Midbrain (tissue), 1 donor: ENCODE data around the gene USP6NL.
"Not testable (repeated sequence)": the region's sequence is repeated elsewhere in the genome, so short reads cannot be mapped to it uniquely, and the experiment has no call there.

Experiments
- DNase-seq: peaks from one replicate; lab custom pipeline; 2025; lab: John Stamatoyannopoulos, UW

USP6NL gene

DNA sequence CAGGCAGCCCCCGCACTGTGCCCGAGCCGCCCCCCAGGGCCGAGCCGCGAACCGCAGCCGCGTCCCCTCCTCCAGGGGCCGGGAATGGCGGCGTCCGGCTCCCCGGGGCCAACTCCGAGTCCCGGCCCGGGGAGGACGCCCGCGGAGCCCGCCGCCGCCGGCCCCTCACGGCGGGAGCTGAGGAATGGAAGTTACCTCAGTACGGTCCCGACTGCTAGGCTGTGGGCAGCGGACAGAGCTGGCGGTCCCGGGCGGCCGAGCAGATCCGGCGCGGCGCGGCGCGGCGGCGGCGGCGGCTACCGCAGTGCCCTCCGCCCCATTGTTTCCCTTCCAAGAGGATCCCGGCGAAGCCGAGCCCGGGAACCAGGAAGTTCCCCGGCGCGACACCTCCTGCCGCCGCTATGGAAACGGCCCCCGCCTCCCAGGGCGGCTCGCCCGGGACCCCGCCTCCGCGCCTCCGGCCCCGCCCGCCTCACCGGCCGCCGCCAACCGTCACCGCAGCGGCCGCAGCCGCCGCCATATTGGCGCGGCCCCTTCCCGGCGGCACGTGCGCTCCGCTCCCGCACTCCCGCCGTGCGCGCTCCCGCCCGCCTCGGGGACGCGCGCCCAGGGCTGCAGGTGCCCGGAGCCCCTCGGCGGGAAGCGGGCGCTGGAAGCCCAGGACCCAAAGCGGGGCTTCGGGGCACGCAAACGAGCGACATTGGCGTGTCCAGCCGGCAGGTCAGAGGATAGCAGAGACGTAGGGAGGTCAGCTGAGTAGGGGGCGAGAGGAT is at the start of gene USP6NL:
Gene USP6NL, minus strand, starts transcription at position 403 of the 773 bp plus-strand sequence. CDS start 14,016 bp downstream, outside the sequence.
- DNase-seq, result peak; percentile 88

DNA sequence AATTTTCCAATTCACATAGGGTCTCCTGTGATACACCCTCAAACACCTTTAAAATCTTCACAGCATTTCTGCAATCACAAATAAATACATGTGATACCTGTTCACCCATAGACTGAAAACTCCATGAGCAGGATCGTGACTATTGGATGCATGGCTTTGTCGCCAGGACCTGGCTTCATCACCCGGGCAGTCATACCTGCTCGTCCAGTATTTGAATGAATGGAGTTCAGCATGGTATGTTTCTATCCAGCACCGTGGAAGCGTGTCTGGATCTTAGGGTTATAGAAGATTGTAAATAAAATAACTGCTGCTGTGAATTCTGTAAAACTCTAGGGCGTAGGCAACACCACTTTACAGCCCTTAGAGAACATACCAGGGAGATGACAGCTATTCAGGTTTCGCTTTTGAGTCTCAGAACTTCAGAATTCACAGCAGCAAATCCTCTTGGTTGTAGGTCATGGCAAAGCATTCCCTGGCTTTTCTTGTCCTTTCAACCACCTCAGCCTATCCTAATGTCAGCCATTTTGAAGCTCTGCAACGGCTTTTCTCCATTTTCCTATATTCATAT is 47.4 kb upstream of the USP6NL start:
- no peak for DNase-seq

DNA sequence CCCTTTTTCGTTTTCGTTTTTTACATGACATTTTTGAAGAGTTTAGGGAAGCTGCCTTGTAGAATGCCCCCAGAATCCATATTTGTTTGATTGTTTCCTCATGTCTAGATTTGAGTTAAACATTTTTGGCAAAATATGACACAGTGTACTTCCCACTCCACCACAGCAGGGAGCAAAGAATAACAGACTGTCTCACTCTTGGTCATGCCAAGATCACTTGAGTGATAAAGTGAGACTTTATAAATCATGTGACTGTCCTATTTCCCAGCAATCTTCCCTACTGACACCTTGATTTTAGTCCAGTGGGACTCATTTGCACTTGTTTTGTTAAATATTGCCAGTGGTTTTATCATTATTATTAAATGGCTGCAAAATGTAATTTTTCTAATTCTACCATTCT is 44.4 kb upstream of the USP6NL start:
- no peak for DNase-seq

DNA sequence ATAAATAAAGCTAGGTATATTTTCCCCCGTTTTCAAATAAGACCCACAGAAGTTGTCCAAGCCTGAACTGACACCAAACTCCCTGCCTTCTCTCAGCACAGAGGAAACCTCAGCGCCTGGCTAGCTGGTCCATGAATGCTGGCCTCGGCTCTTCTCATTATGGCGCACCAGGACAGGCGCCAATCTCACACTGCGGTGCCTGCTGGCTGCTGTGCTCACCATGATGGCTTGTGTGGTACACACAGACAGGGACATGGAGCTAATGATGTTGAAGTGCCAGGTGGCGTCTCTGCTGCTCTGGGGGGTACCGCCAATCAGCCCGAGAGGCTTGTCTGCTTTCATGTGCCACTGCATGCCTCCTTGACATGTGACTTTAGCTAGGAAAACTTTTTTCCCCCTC is 43.2 kb upstream of the USP6NL start:
- DNase-seq, result no peak

DNA sequence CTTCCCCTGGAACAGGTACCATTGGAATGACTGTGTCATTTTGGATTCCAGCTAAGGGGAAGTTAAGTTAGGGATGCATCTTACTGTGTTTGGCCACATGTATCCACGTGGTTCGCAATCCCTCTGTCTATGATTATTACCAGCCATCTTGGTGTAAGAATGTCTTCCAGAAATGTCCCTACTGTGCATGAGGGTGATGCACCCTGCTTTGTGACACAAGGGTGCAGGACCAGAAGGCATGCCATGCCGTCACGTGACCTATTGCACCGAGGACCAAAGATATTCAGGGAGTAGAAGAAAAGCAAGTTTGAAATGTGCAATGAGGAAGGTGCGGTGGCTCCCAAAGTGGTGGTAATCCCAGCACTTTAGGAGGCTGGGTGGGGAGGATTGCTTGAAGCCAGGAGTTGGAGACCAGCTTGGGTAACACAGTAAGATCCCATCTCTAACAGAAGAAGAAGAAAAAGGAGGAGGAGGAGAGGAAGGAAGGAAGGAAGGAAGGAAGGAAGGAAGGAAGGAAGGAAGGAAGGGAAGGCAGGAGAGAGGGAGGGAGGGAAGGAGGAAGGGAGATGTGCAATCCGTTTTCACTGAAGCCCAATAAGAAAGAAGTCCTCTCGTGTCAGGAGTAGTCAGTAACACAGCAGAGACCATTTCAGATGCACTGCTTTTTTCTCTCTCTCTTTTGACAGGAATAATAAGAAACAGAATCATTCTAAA is 42.5 kb upstream of the USP6NL start:
- DNase-seq, result no peak

DNA sequence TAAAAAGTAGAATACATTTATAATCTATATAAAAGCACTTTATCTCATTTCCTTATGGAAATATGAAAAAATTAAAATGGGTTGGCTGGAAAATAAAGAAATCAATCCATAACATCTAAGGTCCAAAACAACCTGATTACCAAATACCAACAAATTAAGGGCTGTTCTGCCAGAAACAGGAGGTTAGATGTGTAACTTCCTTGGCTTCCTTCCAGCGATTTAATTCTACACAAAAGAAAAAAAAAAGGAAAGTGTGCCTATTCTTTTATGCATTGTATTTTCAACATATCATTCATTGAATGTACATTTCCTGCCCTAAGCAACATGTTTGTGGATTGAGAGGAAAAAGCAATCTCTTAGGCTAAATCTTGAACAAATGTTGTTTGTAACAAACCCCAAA is 36.2 kb upstream of the USP6NL start:
- no peak for DNase-seq

DNA sequence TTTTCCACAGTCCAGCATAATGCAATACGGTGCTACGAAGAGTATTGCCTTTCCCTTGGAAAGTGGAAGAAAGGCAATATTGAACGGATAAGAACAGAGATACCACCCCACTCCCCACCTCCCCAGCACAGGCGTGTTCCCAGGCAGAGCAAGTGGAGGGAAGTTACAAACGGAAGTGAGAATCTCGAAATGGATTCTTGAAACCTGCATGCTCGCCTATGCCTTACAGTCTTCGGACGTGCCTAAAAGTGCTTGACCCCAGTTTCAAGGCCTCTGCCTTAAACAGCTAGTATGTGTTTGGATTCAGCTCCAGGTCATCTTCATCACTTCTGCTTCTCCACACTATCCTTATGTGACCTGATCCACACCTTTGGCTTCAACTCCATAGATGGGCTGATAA is 35.0 kb upstream of the USP6NL start:
- DNase-seq, result no peak

DNA sequence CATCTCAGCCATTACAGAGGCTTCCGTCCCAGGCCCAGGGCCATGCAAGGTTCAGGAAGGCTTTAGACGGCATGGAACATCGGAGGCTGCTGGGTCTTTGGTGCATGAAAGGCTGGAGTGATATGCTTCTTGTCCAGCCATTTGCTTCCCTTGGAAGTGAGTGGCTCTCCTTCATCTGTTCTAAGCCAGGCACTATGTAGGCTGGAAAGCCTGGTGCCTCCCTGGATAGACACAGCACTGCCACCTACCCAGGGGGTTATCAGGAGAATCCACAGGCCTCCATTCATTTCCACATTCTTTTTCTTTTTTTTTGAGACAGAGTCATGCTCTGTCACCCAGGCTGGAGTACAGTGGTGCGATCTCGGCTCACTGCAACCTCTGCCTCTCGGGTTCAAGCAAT is 31.6 kb upstream of the USP6NL start:
- no peak for DNase-seq

DNA sequence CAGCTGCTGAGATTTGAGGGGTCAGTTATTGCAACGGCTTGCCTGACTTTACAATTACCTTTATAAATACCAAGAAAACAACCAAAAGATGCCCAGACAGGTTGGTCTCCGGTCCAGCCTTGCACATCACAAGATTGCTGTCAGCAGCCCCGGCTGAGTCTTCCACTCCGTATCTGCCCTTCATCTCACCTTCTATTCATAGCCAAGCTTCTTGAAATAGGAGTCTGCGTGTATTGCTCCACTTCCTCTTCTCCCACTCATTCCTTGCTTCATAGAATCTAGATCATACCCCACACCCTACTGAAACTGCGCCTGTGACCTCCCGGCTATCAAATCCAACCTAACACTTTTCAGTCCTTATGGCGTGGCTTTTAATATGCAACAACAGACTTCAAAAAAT is 31.1 kb upstream of the USP6NL start:
- no peak for DNase-seq

DNA sequence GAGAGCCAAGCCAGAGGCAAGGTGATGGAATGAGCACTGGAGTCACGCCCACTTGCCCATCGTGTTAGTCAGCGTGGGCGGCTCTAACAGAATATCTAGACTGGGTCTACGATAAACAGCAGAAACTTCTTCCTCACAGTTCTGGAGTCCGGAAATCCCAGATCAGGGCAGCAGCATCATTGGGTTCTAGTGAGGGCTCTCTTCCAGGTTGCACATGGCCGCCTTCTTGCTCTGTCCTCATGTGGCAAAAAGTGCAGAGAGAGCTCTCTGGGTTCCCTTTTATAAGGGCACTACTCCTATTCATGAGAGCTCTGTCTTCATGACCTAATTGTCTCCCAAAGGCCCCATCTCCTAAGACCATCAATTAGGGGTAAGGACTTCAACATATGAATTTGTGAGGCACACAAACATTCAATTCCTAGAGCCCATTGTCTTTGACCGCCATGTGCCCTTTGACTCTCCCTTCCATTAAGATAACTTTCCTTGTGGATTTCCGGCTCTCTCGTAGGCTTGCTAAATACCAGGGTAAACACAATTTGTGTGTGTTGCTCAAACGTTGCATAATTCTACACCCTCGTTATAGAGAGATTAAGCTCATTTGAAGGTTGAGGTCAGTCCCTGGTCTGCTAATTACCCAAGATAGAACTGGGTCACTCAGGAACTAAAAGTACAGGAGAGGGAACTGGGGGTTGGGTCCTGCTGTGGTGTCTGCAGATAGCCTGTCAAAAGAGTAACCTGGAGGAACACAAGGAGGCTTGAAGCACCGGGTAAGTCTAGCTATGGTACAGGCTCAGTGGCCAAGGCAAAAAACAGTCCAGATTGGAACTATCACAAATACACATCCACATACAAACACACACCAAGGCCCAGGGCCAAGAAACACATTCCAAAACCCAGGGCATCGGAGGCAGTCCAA is 28.7 kb upstream of the USP6NL start:
- DNase-seq, result no peak

DNA sequence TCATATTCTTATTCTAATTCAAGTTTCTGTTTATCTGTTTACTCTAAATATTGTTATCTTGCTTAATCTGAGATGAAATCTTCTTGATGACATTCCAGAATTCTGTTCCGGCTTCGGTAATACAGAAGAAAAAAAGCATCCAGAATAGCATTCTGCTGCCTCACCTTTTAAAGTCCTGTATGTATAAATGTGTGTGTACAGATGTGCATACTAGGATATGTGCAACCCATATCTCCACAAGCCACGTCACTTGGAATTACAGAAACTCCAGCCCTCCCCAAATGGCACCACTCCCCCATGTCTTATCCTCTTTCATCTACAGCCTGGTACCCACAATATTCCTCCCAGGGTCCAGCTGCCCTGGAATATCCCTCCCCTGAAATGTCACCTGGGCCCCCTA is 27.9 kb upstream of the USP6NL start:
- DNase-seq, result no peak

DNA sequence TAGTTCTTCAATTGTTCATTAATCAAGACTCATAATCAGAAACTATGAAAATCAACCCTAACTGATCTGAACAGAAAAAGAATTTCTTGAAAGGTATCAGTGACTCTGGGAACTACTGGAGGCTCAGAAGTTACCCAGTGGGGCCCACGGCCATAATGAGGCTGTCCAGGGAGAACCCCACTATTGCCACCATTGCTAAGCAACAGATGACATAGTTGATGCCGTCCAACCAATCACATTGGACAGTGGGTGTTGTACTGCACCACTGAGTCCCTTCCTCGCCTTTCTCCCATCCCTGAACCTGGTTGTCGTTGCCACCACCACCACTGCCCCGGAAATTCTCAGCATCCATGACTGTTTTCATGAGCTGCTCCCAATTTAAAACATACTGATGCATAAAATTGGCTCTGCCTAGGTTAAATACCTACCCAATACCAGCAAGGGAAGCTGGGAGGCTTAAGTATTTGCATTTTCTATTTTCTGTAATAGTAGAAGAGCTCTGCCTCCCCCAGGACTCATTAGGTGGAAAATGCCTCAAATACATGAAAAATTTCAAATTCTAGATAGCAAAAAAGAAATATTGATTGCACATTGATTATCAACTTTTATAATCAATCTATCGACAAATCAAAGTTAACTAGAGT is 26.7 kb upstream of the USP6NL start:
- no peak for DNase-seq

DNA sequence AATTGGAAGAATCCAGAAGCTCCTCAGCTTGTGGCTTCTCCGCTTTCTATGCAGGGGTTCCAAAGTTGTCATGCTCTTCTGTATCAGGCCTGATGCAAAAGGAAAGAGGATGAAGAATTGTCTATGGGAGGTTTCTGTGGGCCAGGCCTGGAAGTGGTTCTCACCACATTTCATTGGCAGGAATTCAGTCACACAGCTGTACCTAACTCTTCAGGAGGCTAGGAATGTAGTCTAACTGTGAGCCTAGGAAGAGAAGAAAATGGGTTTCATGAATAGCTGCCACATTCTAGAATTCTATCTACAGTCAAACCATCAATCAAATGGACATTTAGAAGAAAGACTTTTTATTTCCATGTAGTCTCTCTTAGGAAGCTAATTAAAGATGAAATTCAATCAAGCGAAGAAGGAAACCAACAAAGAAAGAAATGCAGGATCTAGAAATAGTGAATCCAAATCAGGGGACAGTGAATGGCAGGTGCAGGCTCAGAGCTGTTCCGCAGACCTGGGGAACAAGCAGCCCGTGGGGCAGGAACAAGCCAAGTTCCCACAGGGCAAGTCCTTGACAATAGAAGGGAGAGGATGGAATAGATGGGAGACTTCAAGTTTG is 25.4 kb upstream of the USP6NL start:
- no peak for DNase-seq

DNA sequence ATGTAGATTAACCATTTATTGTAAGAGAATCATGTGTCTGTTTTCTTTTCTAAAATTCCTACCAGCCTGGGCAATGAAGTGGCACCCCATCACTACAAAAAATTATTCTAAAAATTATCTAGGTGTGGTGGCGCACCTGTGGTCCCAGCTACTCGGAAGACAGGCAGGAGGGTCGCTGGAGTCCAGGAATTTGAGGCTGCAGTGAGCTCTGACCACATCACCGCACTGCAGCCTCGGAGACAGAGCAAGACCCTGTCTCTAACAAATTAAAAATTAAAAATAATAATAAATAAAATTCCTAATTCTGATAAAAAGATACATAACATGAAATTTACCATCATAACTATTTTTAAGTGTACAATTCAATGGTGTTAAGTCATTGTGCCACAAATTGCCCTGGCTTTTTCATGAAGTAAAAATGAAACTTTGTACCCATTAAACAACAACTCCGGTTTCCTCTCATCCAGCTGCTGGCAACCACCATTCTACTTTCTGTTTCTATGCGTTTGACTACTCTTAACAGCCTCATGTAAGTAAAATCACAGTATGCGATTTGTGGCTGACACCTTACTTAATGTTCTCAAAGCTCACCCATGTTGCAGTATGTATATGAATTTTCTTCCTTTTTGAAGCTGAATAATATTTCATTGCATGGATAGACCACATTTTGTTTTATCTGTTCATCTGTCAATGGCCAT is 20.6 kb upstream of the USP6NL start:
- DNase-seq, result no peak

DNA sequence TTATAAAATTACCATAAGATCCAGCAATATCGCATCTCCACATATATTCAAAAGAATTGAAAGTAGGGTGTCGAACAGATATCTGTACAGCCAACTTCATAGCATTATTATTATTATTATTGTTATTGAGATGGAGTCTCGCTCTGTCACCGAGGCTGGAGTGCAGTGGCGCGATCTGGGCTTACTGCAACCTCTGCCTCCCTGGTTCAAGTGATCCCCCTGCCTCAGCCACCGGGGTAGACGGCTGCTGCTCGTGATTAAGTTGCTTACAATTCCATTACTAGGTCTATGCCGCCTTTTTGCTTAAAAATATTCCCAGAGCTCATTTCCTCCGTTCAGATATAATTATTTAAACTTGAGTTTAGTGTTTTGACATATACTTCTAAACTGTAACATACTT is 19.8 kb upstream of the USP6NL start:
- DNase-seq, result no peak

DNA sequence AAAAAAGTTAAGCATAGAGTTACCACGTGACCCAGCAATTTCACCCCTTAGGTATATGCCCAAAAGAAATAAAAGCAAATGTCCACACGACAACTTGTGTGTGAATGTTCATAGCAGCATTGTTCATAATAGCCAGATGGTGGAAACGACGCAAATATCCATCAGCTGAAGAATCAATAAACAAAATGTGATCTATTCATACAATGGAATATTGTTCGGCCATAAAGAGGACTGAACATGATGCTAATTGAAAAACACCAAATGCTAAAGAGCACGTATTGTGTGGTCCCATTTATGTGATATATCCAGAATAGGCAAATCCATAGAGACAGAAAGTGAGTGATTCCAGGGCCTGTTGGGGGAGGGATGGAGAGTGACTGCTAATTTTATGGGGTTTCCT is 18.3 kb upstream of the USP6NL start:
- no peak for DNase-seq

DNA sequence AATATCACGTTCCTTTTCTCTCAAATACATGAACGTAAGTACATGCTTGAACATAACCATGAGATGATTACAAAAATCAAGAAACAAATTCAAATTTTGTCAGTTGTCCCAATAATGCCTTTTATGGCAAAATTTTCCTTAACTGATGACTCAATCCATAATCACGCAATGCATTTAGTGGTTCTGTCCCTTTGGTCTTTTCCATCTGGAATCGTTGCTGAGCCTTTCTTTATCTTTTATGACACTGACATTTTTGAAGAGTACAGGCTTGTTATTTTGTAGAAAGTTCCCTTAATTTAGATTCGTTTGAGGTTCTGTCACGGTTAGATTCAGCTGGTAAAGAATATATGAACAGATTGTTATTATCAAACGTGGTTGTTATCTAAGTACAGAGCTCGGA is 16.5 kb upstream of the USP6NL start:
- not testable (repeated sequence) for DNase-seq

DNA sequence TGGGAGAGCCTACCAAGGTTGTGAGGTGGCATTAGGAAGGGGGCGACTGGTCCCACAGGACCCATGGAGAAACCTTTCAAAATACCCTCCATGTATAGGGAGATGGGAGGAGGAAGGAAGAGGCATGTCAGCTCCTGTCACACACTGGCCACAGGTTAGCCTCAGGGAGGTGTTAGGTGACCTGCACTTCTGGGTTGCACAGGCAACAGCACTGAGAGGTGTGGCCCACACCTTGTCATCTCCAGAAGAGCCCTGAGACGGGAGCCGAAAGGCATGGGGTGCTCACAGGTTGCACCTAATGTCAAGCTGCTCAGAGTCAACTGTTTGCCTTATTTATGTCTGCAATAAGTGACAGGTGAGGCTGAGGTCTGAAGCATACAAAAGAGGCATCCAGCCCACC is 14.6 kb upstream of the USP6NL start:
- DNase-seq, result no peak

DNA sequence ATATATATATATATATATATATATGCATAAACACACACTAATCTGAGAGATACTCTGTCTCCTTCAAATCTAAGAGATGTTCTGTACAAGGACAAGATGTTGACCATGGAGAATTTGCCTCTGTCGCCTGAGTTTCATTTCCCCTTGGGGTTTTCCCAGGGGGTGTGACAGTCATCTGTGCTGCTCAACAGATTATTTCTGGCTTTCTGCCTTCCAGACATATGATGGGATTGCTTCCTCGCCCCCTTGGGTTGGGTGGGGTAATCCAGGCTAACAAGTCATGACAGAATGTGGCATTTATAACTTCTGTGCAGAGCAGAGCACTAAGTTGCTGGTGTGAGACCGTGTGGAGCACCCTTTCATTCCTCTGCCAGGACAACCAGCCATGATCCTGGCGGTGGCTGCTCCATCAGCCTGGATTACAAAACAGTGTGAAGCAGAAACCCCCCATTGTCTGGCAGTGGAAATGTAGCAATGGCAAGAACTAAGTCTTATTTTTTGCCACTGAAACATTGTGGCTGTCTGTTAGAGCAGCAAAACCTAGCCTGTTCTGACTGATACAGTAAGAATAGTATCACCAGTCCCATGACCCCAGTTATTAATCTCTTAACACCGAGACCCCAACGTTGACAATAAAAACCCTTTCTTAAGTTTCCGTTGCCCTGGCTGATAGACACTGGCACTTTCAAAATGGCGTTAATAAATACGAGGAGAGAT is 13.7 kb upstream of the USP6NL start:
- no peak for DNase-seq

DNA sequence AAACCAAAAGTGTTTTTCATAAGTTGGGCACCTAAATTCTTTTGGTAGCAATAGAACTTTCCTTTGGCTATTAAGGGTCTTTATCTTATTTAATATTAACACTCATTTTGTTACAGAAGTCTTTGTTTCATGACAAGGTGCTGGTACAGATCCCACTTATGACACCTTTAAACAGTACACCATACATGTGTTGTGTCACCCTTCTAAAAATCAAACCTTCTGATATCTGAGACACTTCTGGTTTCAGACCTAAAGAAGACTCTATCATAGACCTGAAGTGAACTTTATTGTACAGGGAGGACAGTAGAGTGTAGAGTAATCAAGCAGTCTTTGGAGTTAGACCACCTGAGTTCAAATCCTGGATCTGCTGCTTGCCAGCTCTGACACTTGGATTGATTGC is 5.8 kb upstream of the USP6NL start:
- DNase-seq, result no peak
